SKM-1 (cell line): ENCODE data around the gene TJP1.
A peak's percentile ranks its signal among the peaks of the same experiment; 100 is the strongest.
"Not testable (repeated sequence)": the region's sequence is repeated elsewhere in the genome, so short reads cannot be mapped to it uniquely, and the experiment has no call there.

Source experiments
- DNase-seq: peaks from one replicate; lab custom pipeline; 2025; ENCODE audit not compliant: unreplicated experiment; lab: John Stamatoyannopoulos, UW

Gene TJP1

GRCh38 chr15:29670266-29670665 is 152.0 kb downstream of the TJP1 start:
- no peak for DNase-seq

- no peak for DNase-seq
Observed at GRCh38 chr15:29669823-29670222, 152.4 kb downstream of the TJP1 start.

GRCh38 chr15:29668120-29668602 is 154.1 kb downstream of the TJP1 start:
- DNase-seq = peak; percentile 62

GRCh38 chr15:29666241-29666640 is 156.0 kb downstream of the TJP1 start:
- DNase-seq = no peak

GRCh38 chr15:29665444-29666003 is 156.7 kb downstream of the TJP1 start:
- no peak for DNase-seq

GRCh38 chr15:29664406-29664805 is 157.9 kb downstream of the TJP1 start:
- DNase-seq = no peak

- DNase-seq = not testable (repeated sequence)
Observed at GRCh38 chr15:29657476-29657817, 164.8 kb downstream of the TJP1 start.

GRCh38 chr15:29656636-29657475 is 165.4 kb downstream of the TJP1 start:
- no peak for DNase-seq

- DNase-seq = no peak
Observed at GRCh38 chr15:29652595-29652994, 169.7 kb downstream of the TJP1 start.

- no peak for DNase-seq
Observed at GRCh38 chr15:29651476-29652233, 170.6 kb downstream of the TJP1 start.
